SK-N-MC (cell line): ENCODE data around the gene ITGA4.

ENCODE experiments used
- DNase-seq: peaks from one replicate; pipeline ENCODE4 v3.0.0-alpha.2; 2011; ENCODE audit warnings: low read depth, low spot score
- H3K27ac ChIP-seq: fragments of 200-600 bp; sonication (generic); 2 replicates; pipeline ENCODE4 v1.5.1; 2016; ENCODE audit warnings: mixed run types
- H3K36me3 ChIP-seq: fragments of 200-600 bp; sonication (generic); 2 replicates; pipeline ENCODE4 v1.6.1; 2017; ENCODE audit warnings: antibody characterized with exemption, low read length, mixed read lengths; ENCODE audit not compliant: insufficient read depth
- H3K4me3 ChIP-seq: fragments of 200-600 bp; sonication (generic); 2 replicates; pipeline ENCODE4 v1.5.1; 2016
- H3K9ac ChIP-seq: fragments of 200-600 bp; sonication (generic); 2 replicates; pipeline ENCODE4 v1.8.0; 2017; ENCODE audit warnings: mixed run types, mixed read lengths; ENCODE audit not compliant: insufficient read length
- H3K9me3 ChIP-seq: fragments of 200-600 bp; sonication (generic); 2 replicates; pipeline ENCODE4 v1.6.1; 2017; ENCODE audit warnings: low read depth, mild to moderate bottlenecking, antibody characterized with exemption, low read length, moderate library complexity, mixed read lengths
- EZH2 ChIP-seq: fragments of 200-600 bp; sonication (generic); IDR thresholded peaks from one replicate; pipeline ENCODE4 v1.6.1; 2017; ENCODE audit warnings: antibody characterized with exemption
- FOXP2 ChIP-seq: optimal IDR thresholded peaks from 2 replicates; pipeline ENCODE3; 2011; ENCODE audit warnings: mild to moderate bottlenecking, moderate library complexity; ENCODE audit not compliant: insufficient read depth; ENCODE audit errors: extremely low read length, control extremely low read depth
- POLR2AphosphoS5 ChIP-seq: IDR thresholded peaks from 2 replicates; pipeline ENCODE4 v1.6.1; 2012; ENCODE audit warnings: mild to moderate bottlenecking, low read depth, low read length, borderline replicate concordance

ITGA4 gene

DNA sequence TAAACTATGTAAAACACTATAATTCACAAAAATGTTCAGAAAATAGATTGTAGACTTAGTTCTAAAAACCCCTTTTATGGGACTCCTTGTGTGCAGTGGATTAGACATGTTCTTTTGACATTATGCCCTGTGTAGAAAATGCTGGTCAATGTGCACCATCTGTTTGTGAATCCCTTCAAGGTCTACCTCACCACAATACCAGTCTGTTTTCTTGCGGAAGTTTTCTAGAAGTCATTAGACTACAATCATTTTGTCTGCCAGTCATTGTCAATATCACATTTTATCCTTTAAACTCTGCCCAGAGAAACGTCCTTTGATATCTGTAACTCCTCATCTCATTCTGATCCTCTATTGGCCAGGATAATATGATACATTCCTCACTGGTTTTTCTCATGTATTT, 7.8 kb downstream of the ITGA4 start:
- no peak overlapping the region for H3K4me3 ChIP-seq
- H3K9ac ChIP-seq, result no peak overlapping the region
- no peaks in the 10 kb centered on the region for H3K36me3 ChIP-seq
- TF ChIP-seq POLR2AphosphoS5 (no peak), FOXP2 (no peak), EZH2 (no peak)
- no peak overlapping the region for H3K27ac ChIP-seq
- H3K9me3 ChIP-seq, result no peaks in the 10 kb centered on the region
- DNase-seq, result no peak

DNA sequence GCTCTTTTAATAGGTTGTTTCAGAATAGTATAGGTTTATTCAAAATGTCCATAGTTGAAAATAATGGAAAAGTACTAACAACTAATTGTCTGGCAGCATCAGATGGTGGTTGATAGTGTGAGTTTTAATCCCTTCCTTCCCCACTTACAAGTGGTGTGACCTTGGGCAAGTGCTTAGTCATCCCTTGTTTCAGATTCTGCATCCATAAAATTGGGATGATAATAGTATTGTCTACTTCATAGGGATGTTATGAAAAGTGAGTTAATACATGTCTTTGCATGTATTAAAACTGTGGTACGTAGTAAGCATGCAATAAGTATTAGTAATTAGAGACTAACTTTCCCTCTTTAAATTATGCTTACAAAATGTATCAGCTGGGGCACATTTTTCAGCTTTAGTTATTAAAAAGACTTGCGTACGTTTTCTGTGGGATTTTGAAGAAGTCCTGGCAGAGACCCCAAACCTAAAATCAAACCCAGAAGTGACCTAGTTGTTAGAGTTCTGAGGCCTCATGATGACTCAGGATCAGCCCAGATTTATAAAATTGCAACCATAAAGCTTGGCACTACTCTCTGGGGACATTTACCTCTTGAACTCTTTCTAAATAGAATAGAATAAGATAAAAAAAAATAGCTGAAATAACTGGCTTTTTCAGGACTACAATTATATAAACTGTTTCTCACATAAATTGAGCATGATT, 8.6 kb downstream of the ITGA4 start:
- H3K4me3 ChIP-seq, result no peak overlapping the region
- no peak overlapping the region for H3K27ac ChIP-seq
- H3K36me3 ChIP-seq, result no peaks in the 10 kb centered on the region
- DNase-seq, result no peak
- H3K9me3 ChIP-seq, result no peaks in the 10 kb centered on the region
- TF ChIP-seq EZH2 (no peak), FOXP2 (no peak), POLR2AphosphoS5 (no peak)
- H3K9ac ChIP-seq, result no peak overlapping the region

DNA sequence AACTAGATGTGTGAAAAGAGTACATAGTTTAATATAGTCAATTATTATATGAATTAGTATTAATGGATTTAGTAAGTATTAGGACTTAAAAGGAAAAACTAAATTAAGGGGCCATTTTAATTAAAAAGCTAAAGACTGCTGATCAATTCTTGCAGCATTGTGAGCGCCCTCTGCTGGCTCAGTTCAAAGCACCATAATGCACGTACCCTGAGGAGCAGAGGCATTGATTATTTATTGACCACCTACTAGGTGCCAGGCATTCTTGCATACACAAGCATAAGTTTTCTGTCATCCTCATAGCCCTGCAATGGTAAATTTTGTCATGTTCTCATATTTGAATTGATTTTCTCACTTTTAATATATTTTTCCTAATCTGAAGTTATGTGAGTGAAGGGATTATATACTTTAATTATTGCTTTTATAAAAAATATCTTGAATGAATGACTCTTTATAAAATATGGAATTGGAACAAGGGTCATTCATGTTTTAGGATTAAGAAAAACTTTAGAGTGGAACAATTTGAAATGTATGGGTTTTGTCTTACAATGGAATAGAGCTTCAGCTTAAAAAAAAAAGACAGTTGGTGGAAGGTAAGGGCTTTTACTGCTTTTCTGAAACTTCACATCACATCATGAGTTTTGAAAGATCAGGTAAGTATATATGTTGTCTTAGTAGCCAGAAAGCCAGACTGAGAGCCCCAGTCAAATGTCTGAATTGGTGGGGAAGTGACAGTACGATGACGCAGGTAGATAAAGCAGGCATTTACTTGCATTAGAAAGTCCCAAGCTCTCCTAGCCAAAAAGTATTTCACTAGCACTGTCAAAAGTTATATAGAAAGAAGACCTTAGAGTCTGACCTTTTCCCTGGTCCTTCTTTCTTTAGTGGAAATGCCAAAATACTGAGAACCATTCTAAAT, 9.7 kb downstream of the ITGA4 start:
- no peak for DNase-seq

DNA sequence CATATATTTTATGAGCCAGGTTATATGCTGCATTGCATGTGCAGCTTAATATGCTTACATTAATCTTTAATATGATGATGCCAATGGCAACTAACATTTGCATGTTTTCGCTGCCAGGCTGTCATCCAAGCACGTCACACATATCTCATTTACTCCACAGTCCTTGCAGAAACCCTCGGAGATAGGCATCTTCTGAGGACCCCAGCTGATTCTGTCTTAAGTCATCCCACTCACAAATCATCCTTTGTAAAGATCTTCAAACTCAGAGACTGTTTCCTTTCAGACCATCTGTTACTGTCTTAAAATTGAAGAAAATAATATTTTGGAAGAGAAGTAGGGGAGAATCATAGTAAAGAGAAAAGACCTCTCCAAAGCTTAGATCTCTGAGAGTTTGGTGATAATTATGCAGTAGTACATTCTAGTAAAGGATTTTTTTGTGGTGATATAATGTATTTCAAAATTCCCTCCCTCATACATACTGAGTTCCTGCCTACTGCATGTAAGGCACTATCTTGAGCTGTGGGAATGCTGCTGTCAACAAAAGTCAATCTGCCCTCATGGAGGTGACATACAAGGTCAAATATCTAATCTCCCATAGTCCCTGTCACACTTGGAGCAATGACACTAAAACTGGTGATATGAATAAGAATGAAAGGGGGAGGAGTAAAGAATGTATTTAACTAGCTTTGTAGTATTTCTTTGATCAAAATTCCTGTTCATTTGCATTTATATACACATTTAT, 11.0 kb downstream of the ITGA4 start:
- H3K36me3 ChIP-seq, result no peaks in the 10 kb centered on the region
- no peak overlapping the region for H3K27ac ChIP-seq
- H3K4me3 ChIP-seq, result no peak overlapping the region
- H3K9ac ChIP-seq, result no peak overlapping the region
- H3K9me3 ChIP-seq, result no peaks in the 10 kb centered on the region
- no peak for DNase-seq
- TF ChIP-seq FOXP2 (no peak), POLR2AphosphoS5 (no peak), EZH2 (no peak)

More for the DNA sequence above, 9.7 kb downstream of the ITGA4 start:
- Histone ChIP-seq H3K9ac (no peak overlapping the region), H3K27ac (no peak overlapping the region), H3K36me3 (no peaks in the 10 kb centered on the region), H3K4me3 (no peak overlapping the region), H3K9me3 (no peaks in the 10 kb centered on the region)
- TF ChIP-seq POLR2AphosphoS5 (no peak), FOXP2 (no peak), EZH2 (no peak)

DNA sequence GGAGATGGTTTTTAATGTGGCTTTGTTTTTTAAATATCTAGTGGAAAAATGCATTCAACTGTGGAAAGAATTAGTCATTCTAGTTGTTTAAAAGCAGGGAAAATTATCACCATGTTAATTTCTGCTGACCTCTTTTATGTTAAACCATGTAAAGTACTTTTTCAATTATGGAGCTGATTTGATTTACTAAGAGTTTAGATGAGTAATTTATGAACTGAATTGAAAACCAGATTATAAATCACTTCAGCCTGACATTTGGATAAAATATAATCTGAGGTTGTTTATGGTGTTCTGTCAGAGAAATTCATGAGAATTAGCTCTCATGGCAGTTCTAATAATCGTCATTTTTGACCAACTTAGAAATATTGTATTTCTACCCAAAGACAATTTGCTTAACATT, 11.6 kb downstream of the ITGA4 start:
- Histone ChIP-seq H3K27ac (no peak overlapping the region), H3K36me3 (no peaks in the 10 kb centered on the region), H3K9me3 (no peaks in the 10 kb centered on the region), H3K4me3 (no peak overlapping the region), H3K9ac (no peak overlapping the region)
- no peak for TF ChIP-seq EZH2
- TF ChIP-seq FOXP2, result no peak
- TF ChIP-seq POLR2AphosphoS5, result no peak
- no peak for DNase-seq

DNA sequence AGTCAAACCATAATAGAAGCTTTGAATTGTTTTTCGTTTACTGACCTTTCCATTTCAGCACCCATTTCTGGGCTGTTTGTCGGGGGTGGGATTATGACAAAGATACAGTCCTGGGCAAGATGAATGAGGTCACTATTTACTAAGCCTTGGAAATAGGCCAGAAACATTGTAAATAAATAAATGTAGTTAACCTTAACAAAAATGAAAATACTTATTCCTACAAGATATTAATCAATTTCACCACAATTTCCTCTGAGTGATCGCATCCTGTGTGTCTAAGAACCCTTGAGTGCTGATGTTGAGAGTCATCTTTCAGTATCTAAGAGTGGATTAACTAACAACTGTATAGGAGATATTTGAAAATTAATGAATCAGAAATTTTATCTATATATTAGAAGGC, 14.0 kb downstream of the ITGA4 start:
- no peak overlapping the region for H3K9ac ChIP-seq
- no peak for DNase-seq
- TF ChIP-seq FOXP2 (no peak), EZH2 (no peak), POLR2AphosphoS5 (no peak)
- no peaks in the 10 kb centered on the region for H3K9me3 ChIP-seq
- H3K27ac ChIP-seq, result no peak overlapping the region
- no peaks in the 10 kb centered on the region for H3K36me3 ChIP-seq
- H3K4me3 ChIP-seq, result no peak overlapping the region

DNA sequence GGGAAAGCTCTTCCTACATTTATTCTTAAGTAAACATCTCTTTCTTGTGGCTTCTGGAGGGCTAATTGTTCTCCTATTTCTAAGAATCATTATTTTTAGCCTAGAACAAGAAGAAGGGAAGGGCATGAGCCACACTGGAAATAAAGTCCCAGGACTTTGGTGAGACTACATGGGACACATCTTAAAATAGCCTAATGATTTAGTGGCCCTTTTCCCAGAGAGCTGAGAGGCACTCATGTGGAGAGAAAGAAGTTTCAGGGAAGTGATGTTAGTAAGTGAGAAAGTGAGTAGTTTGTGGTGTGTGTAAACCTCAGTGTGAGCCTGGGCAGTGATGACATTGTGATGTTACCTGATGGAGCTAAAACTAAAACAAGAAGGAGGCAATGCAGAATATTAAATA, 14.6 kb downstream of the ITGA4 start:
- H3K36me3 ChIP-seq, result no peaks in the 10 kb centered on the region
- no peak overlapping the region for H3K27ac ChIP-seq
- no peak overlapping the region for H3K9ac ChIP-seq
- no peak for DNase-seq
- H3K9me3 ChIP-seq, result no peaks in the 10 kb centered on the region
- TF ChIP-seq POLR2AphosphoS5 (no peak), EZH2 (no peak), FOXP2 (no peak)
- no peak overlapping the region for H3K4me3 ChIP-seq

DNA sequence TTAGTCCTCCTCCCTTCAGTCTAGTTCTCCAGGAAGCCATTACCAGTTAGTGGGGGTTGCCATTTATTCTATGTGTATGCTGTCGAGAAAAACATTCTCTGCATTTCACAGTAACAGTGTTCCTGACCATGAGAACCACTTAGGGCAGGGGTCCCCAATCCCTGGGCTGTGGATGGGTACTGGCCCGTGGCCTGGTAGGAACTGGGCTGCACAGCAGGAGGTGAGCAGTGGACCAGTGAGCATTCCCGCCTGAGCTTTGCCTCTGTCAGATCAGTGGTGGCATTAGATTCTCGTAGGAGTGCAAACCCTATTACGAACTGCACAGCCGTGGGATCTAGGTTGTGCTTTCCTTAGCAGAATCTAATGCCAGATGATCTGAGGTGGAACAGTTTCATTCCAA, 15.8 kb downstream of the ITGA4 start:
- H3K9ac ChIP-seq, result no peak overlapping the region
- TF ChIP-seq FOXP2, result no peak
- TF ChIP-seq POLR2AphosphoS5, result no peak
- TF ChIP-seq EZH2, result no peak
- DNase-seq, result no peak
- no peaks in the 10 kb centered on the region for H3K36me3 ChIP-seq
- H3K27ac ChIP-seq, result no peak overlapping the region
- no peaks in the 10 kb centered on the region for H3K9me3 ChIP-seq
- H3K4me3 ChIP-seq, result no peak overlapping the region
